Effector CD8-positive, alpha-beta T cell (primary cell): Measurements from ENCODE around the gene GART.
"Not testable (repeated sequence)": the region's sequence is repeated elsewhere in the genome, so short reads cannot be mapped to it uniquely, and the experiment has no call there.

Experiments
- DNase-seq: peaks from one replicate; lab custom pipeline; 2025; lab: John Stamatoyannopoulos, UW
- total RNA-seq, 4 experiments: gene quantifications; one replicate each; lab custom pipeline; 2026; lab: John Stamatoyannopoulos, UW

GART gene
- total RNA-seq = 83.7 to 184 (median 96.4) reads per million in 4 experiments

GRCh38 chr21:33541756-33542639 lies at the start of gene GART:
TSS of gene GART (minus strand) at chr21:33542117. CDS start at chr21:33539315, 2,802 bp downstream.
- peak; percentile 73 for DNase-seq

- DNase-seq = peak; percentile 78
Observed at GRCh38 chr21:33588485-33589335, 46.8 kb upstream of the GART start, which contains the start of gene DONSON. TSS of gene DONSON (minus strand) at chr21:33588684. CDS start at chr21:33588641, 43 bp downstream.

GRCh38 chr21:33587792-33588484 lies 46.0 kb upstream of the GART start:
- no peak for DNase-seq

- DNase-seq = no peak
Observed at GRCh38 chr21:33586927-33587326, 45.0 kb upstream of the GART start.

- DNase-seq = no peak
Observed at GRCh38 chr21:33584455-33584854, 42.5 kb upstream of the GART start.

- DNase-seq = no peak
Observed at GRCh38 chr21:33578959-33579542, 37.1 kb upstream of the GART start.

- DNase-seq = no peak
Observed at GRCh38 chr21:33578214-33578613, 36.3 kb upstream of the GART start.

- not testable (repeated sequence) for DNase-seq
Observed at GRCh38 chr21:33576741-33577141, 34.8 kb upstream of the GART start.

- DNase-seq = no peak
Observed at GRCh38 chr21:33572350-33572749, 30.4 kb upstream of the GART start.

GRCh38 chr21:33569991-33570390 lies 28.1 kb upstream of the GART start:
- DNase-seq = no peak

- DNase-seq = no peak
Observed at GRCh38 chr21:33568448-33568847, 26.5 kb upstream of the GART start.

GRCh38 chr21:33567914-33568313 lies 26.0 kb upstream of the GART start:
- no peak for DNase-seq

- no peak for DNase-seq
Observed at GRCh38 chr21:33566514-33566913, 24.6 kb upstream of the GART start.

- no peak for DNase-seq
Observed at GRCh38 chr21:33562389-33562788, 20.5 kb upstream of the GART start.

- DNase-seq = no peak
Observed at GRCh38 chr21:33561373-33561772, 19.5 kb upstream of the GART start.

GRCh38 chr21:33560965-33561364 lies 19.0 kb upstream of the GART start:
- DNase-seq = no peak

GRCh38 chr21:33559813-33560212 lies 17.9 kb upstream of the GART start:
- no peak for DNase-seq

GRCh38 chr21:33558777-33559421 lies 17.0 kb upstream of the GART start:
- no peak for DNase-seq

GRCh38 chr21:33557447-33557846 lies 15.5 kb upstream of the GART start:
- no peak for DNase-seq

- no peak for DNase-seq
Observed at GRCh38 chr21:33554982-33555344, 13.0 kb upstream of the GART start.
